ENCODE results near the gene C12orf56.
A peak's percentile ranks its signal among the peaks of the same experiment; 100 is the strongest.

C12orf56 gene

DNA sequence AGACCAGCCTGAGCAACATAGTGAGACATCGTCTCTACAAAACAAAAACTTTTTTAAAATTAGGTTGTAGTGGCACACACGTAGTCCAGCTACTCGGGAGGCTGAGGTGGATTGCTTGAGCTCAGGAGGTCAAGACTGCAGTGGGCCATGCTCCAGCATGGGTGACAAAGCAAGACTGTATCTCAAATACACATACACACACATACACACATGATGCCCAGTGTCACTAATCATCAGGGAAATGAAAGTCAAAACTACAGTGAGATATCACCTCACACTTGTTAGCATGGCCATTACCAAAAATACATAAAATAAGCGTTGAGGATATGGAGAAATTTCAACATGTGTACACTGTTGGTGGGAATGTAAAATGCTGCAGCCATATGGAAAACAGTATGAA lies 135.3 kb downstream of the C12orf56 start:
- H3K36me3 ChIP-seq (ENCODE audit: control insufficient read depth in 5 of 5, insufficient read depth in 5 of 5, low read length in 5 of 5) = no peaks in the 10 kb centered on the region
- H3K9me3 ChIP-seq (ENCODE audit: control insufficient read depth in 5 of 5, low read length in 5 of 5) = no peaks in the 10 kb centered on the region
- H3K27ac ChIP-seq (ENCODE audit: low read depth, low read length) = no peak overlapping the region
- H3K27me3 ChIP-seq (ENCODE audit: control insufficient read depth in 5 of 5, insufficient read depth in 4 of 5, low read length in 5 of 5) = no peaks in the 10 kb centered on the region
- peaks cover 2 to 10% (median 8%) of the 10 kb centered on the region in 5 donors for H3K4me1 ChIP-seq (ENCODE audit: control insufficient read depth in 5 of 5, insufficient read depth in 5 of 5, low read length in 5 of 5)
- H3K4me3 ChIP-seq (ENCODE audit: low read depth in 1 of 5, low read length in 5 of 5) = no peak overlapping the region
- no peak overlapping the region for H3K9ac ChIP-seq (ENCODE audit: low read length in 5 of 5)

DNA sequence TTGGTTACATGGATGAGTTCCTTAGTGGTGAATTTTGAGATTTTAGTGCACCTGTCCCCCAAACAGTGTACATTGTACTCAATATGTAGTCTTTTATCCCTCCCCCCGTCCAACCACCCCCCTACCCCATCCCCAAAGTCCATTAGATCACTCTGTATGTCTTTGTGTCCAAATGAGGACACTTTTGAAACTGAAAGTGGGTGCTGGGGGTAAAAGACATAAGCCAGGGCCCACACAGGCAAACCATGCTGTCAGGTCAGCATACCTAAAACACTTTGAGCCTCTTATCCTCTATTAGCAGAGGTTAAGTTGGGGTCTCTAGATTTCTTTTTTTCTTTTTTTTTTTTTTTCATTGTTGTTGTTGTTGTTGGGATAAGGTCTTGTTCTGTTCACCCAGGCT lies 137.2 kb downstream of the C12orf56 start:
- H3K27ac ChIP-seq (ENCODE audit: low read depth, low read length) = peak overlapping the region; percentile 70
- no peaks in the 10 kb centered on the region for H3K9me3 ChIP-seq (ENCODE audit: control insufficient read depth in 5 of 5, low read length in 5 of 5)
- peaks cover 2 to 10% (median 8%) of the 10 kb centered on the region in 5 donors for H3K4me1 ChIP-seq (ENCODE audit: control insufficient read depth in 5 of 5, insufficient read depth in 5 of 5, low read length in 5 of 5)
- no peaks in the 10 kb centered on the region for H3K27me3 ChIP-seq (ENCODE audit: control insufficient read depth in 5 of 5, insufficient read depth in 4 of 5, low read length in 5 of 5)
- peak overlapping the region in 1 of 5 donors; percentile 49 for H3K9ac ChIP-seq (ENCODE audit: low read length in 5 of 5)
- H3K36me3 ChIP-seq (ENCODE audit: control insufficient read depth in 5 of 5, insufficient read depth in 5 of 5, low read length in 5 of 5) = no peaks in the 10 kb centered on the region
- H3K4me3 ChIP-seq (ENCODE audit: low read depth in 1 of 5, low read length in 5 of 5) = no peak overlapping the region

DNA sequence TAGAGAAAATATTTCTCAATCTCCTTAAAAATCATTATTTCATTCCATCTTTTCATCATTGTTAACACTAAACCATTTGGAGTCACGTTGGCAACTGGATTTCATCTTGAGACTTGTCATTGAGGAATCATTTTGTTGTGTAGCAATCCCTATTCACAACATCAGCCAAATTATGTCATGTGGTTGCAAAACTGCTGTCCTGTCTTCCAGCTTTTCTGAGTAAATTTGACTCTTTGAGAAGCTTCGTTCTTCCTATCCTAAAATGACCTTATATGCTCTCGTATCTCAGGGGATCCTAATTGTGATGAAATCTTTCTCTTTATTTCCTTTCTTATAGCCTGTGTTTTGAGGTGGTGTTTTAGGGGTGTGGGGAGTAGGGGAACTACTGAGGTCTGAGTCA lies 137.9 kb downstream of the C12orf56 start:
- H3K9ac ChIP-seq (ENCODE audit: low read length in 5 of 5) = peak overlapping the region in 2 of 5 donors; percentile 49 to 56
- no peak overlapping the region for H3K4me3 ChIP-seq (ENCODE audit: low read depth in 1 of 5, low read length in 5 of 5)
- peaks cover 2 to 10% (median 8%) of the 10 kb centered on the region in 5 donors for H3K4me1 ChIP-seq (ENCODE audit: control insufficient read depth in 5 of 5, insufficient read depth in 5 of 5, low read length in 5 of 5)
- H3K9me3 ChIP-seq (ENCODE audit: control insufficient read depth in 5 of 5, low read length in 5 of 5) = no peaks in the 10 kb centered on the region
- no peaks in the 10 kb centered on the region for H3K27me3 ChIP-seq (ENCODE audit: control insufficient read depth in 5 of 5, insufficient read depth in 4 of 5, low read length in 5 of 5)
- H3K27ac ChIP-seq (ENCODE audit: low read depth, low read length) = peak overlapping the region; percentile 70
- no peaks in the 10 kb centered on the region for H3K36me3 ChIP-seq (ENCODE audit: control insufficient read depth in 5 of 5, insufficient read depth in 5 of 5, low read length in 5 of 5)

GRCh38 chr12:64243809-64244208 lies 146.7 kb downstream of the C12orf56 start:
- Histone ChIP-seq H3K4me3 (ENCODE audit: low read depth in 1 of 5, low read length in 5 of 5) (no peak overlapping the region), H3K27ac (ENCODE audit: low read depth, low read length) (no peak overlapping the region), H3K36me3 (ENCODE audit: control insufficient read depth in 5 of 5, insufficient read depth in 5 of 5, low read length in 5 of 5) (no peaks in the 10 kb centered on the region), H3K27me3 (ENCODE audit: control insufficient read depth in 5 of 5, insufficient read depth in 4 of 5, low read length in 5 of 5) (no peaks in the 10 kb centered on the region), H3K4me1 (ENCODE audit: control insufficient read depth in 5 of 5, insufficient read depth in 5 of 5, low read length in 5 of 5) (no peaks in the 10 kb centered on the region), H3K9me3 (ENCODE audit: control insufficient read depth in 5 of 5, low read length in 5 of 5) (no peaks in the 10 kb centered on the region), H3K9ac (ENCODE audit: low read length in 5 of 5) (no peak overlapping the region)

- peaks cover 0 to 2% (median 0%) of the 10 kb centered on the region in 5 donors for H3K4me1 ChIP-seq (ENCODE audit: control insufficient read depth in 5 of 5, insufficient read depth in 5 of 5, low read length in 5 of 5)
- H3K27me3 ChIP-seq (ENCODE audit: control insufficient read depth in 5 of 5, insufficient read depth in 4 of 5, low read length in 5 of 5) = no peaks in the 10 kb centered on the region
- H3K4me3 ChIP-seq (ENCODE audit: low read depth in 1 of 5, low read length in 5 of 5) = no peak overlapping the region
- no peaks in the 10 kb centered on the region for H3K9me3 ChIP-seq (ENCODE audit: control insufficient read depth in 5 of 5, low read length in 5 of 5)
- H3K9ac ChIP-seq (ENCODE audit: low read length in 5 of 5) = no peak overlapping the region
- no peak overlapping the region for H3K27ac ChIP-seq (ENCODE audit: low read depth, low read length)
- H3K36me3 ChIP-seq (ENCODE audit: control insufficient read depth in 5 of 5, insufficient read depth in 5 of 5, low read length in 5 of 5) = no peaks in the 10 kb centered on the region
Measured at GRCh38 chr12:64240781-64241180, 149.8 kb downstream of the C12orf56 start.

DNA sequence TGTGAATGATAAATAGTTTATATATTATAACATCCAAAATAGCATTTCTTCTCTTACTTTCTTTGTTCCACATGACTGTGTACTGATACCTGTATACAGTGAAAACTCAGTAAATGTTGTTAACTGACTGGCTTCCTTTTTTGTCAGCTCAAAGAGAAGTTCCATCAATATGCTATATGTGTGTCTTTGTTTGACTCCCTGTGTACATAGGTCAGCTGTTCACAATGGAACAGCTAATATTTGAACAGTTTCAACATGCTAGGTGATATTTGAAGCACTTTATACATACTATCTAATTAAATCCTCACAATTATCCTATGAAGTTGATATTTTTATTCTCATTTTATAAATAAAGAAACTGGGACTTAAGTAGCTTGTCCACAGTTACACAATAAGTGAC lies 153.2 kb downstream of the C12orf56 start:
- peaks cover 0 to 2% (median 0%) of the 10 kb centered on the region in 5 donors for H3K4me1 ChIP-seq (ENCODE audit: control insufficient read depth in 5 of 5, insufficient read depth in 5 of 5, low read length in 5 of 5)
- H3K9ac ChIP-seq (ENCODE audit: low read length in 5 of 5) = no peak overlapping the region
- H3K36me3 ChIP-seq (ENCODE audit: control insufficient read depth in 5 of 5, insufficient read depth in 5 of 5, low read length in 5 of 5) = no peaks in the 10 kb centered on the region
- H3K27ac ChIP-seq (ENCODE audit: low read depth, low read length) = no peak overlapping the region
- no peak overlapping the region for H3K4me3 ChIP-seq (ENCODE audit: low read depth in 1 of 5, low read length in 5 of 5)
- H3K9me3 ChIP-seq (ENCODE audit: control insufficient read depth in 5 of 5, low read length in 5 of 5) = no peaks in the 10 kb centered on the region
- H3K27me3 ChIP-seq (ENCODE audit: control insufficient read depth in 5 of 5, insufficient read depth in 4 of 5, low read length in 5 of 5) = no peaks in the 10 kb centered on the region

DNA sequence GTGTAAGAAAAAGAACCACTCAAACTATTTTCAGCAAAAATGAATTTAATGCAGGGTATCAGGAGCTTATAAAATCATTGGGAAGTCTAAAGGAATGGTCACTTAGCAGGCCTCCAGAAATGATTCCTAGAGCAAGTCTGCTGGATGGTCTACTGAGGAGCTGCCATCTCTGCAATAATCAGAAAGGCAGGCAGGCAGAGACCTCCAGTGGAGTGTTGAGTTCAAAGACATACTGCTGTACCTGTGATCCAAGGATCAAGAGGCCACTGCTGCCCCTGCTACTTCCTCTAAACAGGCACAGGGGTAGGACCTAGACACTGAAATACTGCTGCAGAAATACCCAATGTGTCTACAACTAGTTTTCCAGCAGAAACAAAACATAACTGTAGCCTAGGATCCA lies 154.0 kb downstream of the C12orf56 start:
- H3K4me1 ChIP-seq (ENCODE audit: control insufficient read depth in 5 of 5, insufficient read depth in 5 of 5, low read length in 5 of 5) = peaks cover 0 to 2% (median 0%) of the 10 kb centered on the region in 5 donors
- no peaks in the 10 kb centered on the region for H3K9me3 ChIP-seq (ENCODE audit: control insufficient read depth in 5 of 5, low read length in 5 of 5)
- no peak overlapping the region for H3K9ac ChIP-seq (ENCODE audit: low read length in 5 of 5)
- H3K27ac ChIP-seq (ENCODE audit: low read depth, low read length) = no peak overlapping the region
- H3K4me3 ChIP-seq (ENCODE audit: low read depth in 1 of 5, low read length in 5 of 5) = no peak overlapping the region
- H3K27me3 ChIP-seq (ENCODE audit: control insufficient read depth in 5 of 5, insufficient read depth in 4 of 5, low read length in 5 of 5) = no peaks in the 10 kb centered on the region
- no peaks in the 10 kb centered on the region for H3K36me3 ChIP-seq (ENCODE audit: control insufficient read depth in 5 of 5, insufficient read depth in 5 of 5, low read length in 5 of 5)

- Histone ChIP-seq H3K4me1 (ENCODE audit: control insufficient read depth in 5 of 5, insufficient read depth in 5 of 5, low read length in 5 of 5) (peaks cover 0 to 2% (median 0%) of the 10 kb centered on the region in 5 donors), H3K36me3 (ENCODE audit: control insufficient read depth in 5 of 5, insufficient read depth in 5 of 5, low read length in 5 of 5) (no peaks in the 10 kb centered on the region), H3K9me3 (ENCODE audit: control insufficient read depth in 5 of 5, low read length in 5 of 5) (no peaks in the 10 kb centered on the region), H3K9ac (ENCODE audit: low read length in 5 of 5) (no peak overlapping the region), H3K4me3 (ENCODE audit: low read depth in 1 of 5, low read length in 5 of 5) (no peak overlapping the region), H3K27me3 (ENCODE audit: control insufficient read depth in 5 of 5, insufficient read depth in 4 of 5, low read length in 5 of 5) (no peaks in the 10 kb centered on the region), H3K27ac (ENCODE audit: low read depth, low read length) (no peak overlapping the region)
Measured at GRCh38 chr12:64232196-64232595, 158.4 kb downstream of the C12orf56 start.

GRCh38 chr12:64229796-64230195 lies 160.8 kb downstream of the C12orf56 start:
- Histone ChIP-seq H3K36me3 (ENCODE audit: control insufficient read depth in 5 of 5, insufficient read depth in 5 of 5, low read length in 5 of 5) (no peaks in the 10 kb centered on the region), H3K4me3 (ENCODE audit: low read depth in 1 of 5, low read length in 5 of 5) (no peak overlapping the region), H3K9me3 (ENCODE audit: control insufficient read depth in 5 of 5, low read length in 5 of 5) (no peaks in the 10 kb centered on the region), H3K4me1 (ENCODE audit: control insufficient read depth in 5 of 5, insufficient read depth in 5 of 5, low read length in 5 of 5) (no peaks in the 10 kb centered on the region), H3K27me3 (ENCODE audit: control insufficient read depth in 5 of 5, insufficient read depth in 4 of 5, low read length in 5 of 5) (no peaks in the 10 kb centered on the region), H3K9ac (ENCODE audit: low read length in 5 of 5) (no peak overlapping the region), H3K27ac (ENCODE audit: low read depth, low read length) (no peak overlapping the region)

GRCh38 chr12:64229240-64229639 lies 161.3 kb downstream of the C12orf56 start:
- Histone ChIP-seq H3K36me3 (ENCODE audit: control insufficient read depth in 5 of 5, insufficient read depth in 5 of 5, low read length in 5 of 5) (no peaks in the 10 kb centered on the region), H3K9ac (ENCODE audit: low read length in 5 of 5) (no peak overlapping the region)

GRCh38 chr12:64225626-64226025 lies 164.9 kb downstream of the C12orf56 start:
- H3K27me3 ChIP-seq (ENCODE audit: control insufficient read depth in 5 of 5, insufficient read depth in 4 of 5, low read length in 5 of 5) = no peaks in the 10 kb centered on the region
- H3K4me1 ChIP-seq (ENCODE audit: control insufficient read depth in 5 of 5, insufficient read depth in 5 of 5, low read length in 5 of 5) = peaks cover 2 to 12% (median 8%) of the 10 kb centered on the region in 5 donors
- H3K4me3 ChIP-seq (ENCODE audit: low read depth in 1 of 5, low read length in 5 of 5) = no peak overlapping the region
- H3K9ac ChIP-seq (ENCODE audit: low read length in 5 of 5) = no peak overlapping the region
- no peak overlapping the region for H3K27ac ChIP-seq (ENCODE audit: low read depth, low read length)
- no peaks in the 10 kb centered on the region for H3K36me3 ChIP-seq (ENCODE audit: control insufficient read depth in 5 of 5, insufficient read depth in 5 of 5, low read length in 5 of 5)
- no peaks in the 10 kb centered on the region for H3K9me3 ChIP-seq (ENCODE audit: control insufficient read depth in 5 of 5, low read length in 5 of 5)

More at GRCh38 chr12:64229240-64229639, 161.3 kb downstream of the C12orf56 start:
- H3K27me3 ChIP-seq (ENCODE audit: control insufficient read depth in 5 of 5, insufficient read depth in 4 of 5, low read length in 5 of 5) = no peaks in the 10 kb centered on the region
- H3K4me3 ChIP-seq (ENCODE audit: low read depth in 1 of 5, low read length in 5 of 5) = no peak overlapping the region
- no peaks in the 10 kb centered on the region for H3K4me1 ChIP-seq (ENCODE audit: control insufficient read depth in 5 of 5, insufficient read depth in 5 of 5, low read length in 5 of 5)
- H3K27ac ChIP-seq (ENCODE audit: low read depth, low read length) = no peak overlapping the region
- no peaks in the 10 kb centered on the region for H3K9me3 ChIP-seq (ENCODE audit: control insufficient read depth in 5 of 5, low read length in 5 of 5)

Data from subcutaneous abdominal adipose tissue (tissue), 5 donors.